Measurements from ENCODE around the gene SAYSD1.
"Not testable (repeated sequence)": the region's sequence is repeated elsewhere in the genome, so short reads cannot be mapped to it uniquely, and the experiment has no call there.

SAYSD1 gene

GRCh38 chr6:39144481-39145173 lies 29.6 kb upstream of the SAYSD1 start:
- H3K27ac ChIP-seq, result no peak overlapping the region
- no peak for TF ChIP-seq ZFX (IDR thresholded peaks at IDR 0.05)

- H3K27ac ChIP-seq, result no peak overlapping the region
- no peak for TF ChIP-seq CTCF (conservative IDR thresholded peaks at IDR 0.05)
- no peak for TF ChIP-seq ZFX (IDR thresholded peaks at IDR 0.05)
Measured at GRCh38 chr6:39143238-39143930, 28.4 kb upstream of the SAYSD1 start.

GRCh38 chr6:39140556-39141167 lies 25.7 kb upstream of the SAYSD1 start:
- no peak overlapping the region for H3K27ac ChIP-seq
- TF ChIP-seq CTCF (conservative IDR thresholded peaks at IDR 0.05) (no peak), ZFX (IDR thresholded peaks at IDR 0.05) (no peak)

GRCh38 chr6:39137245-39137644 lies 22.3 kb upstream of the SAYSD1 start:
- H3K27ac ChIP-seq, result no peak overlapping the region
- TF ChIP-seq ZFX (IDR thresholded peaks at IDR 0.05) (no peak), CTCF (conservative IDR thresholded peaks at IDR 0.05) (no peak)

- not testable (repeated sequence) for H3K27ac ChIP-seq
Measured at GRCh38 chr6:39136207-39136606, 21.2 kb upstream of the SAYSD1 start.

GRCh38 chr6:39134761-39135160 lies 19.8 kb upstream of the SAYSD1 start:
- H3K27ac ChIP-seq, result not testable (repeated sequence)

GRCh38 chr6:39130691-39131090 lies 15.7 kb upstream of the SAYSD1 start:
- TF ChIP-seq ZFX (IDR thresholded peaks at IDR 0.05), result no peak
- TF ChIP-seq CTCF (conservative IDR thresholded peaks at IDR 0.05), result no peak
- H3K27ac ChIP-seq, result no peak overlapping the region

GRCh38 chr6:39128832-39129231 lies 13.8 kb upstream of the SAYSD1 start:
- no peak overlapping the region for H3K27ac ChIP-seq
- TF ChIP-seq CTCF (conservative IDR thresholded peaks at IDR 0.05) (no peak), ZFX (IDR thresholded peaks at IDR 0.05) (no peak)

GRCh38 chr6:39128106-39128505 lies 13.1 kb upstream of the SAYSD1 start:
- TF ChIP-seq CTCF (conservative IDR thresholded peaks at IDR 0.05) (no peak), ZFX (IDR thresholded peaks at IDR 0.05) (no peak)
- no peak overlapping the region for H3K27ac ChIP-seq
